HG03469 (cell line): Measurements from ENCODE around the gene PODXL.
A peak's percentile ranks its signal among the peaks of the same experiment; 100 is the strongest.
"Not testable (repeated sequence)": the region's sequence is repeated elsewhere in the genome, so short reads cannot be mapped to it uniquely, and the experiment has no call there.

Experiments used
- ATAC-seq: cut with Tn5 transposase; IDR thresholded peaks from one replicate; pipeline ENCODE4 v1.9.1; 2021; ENCODE audit warnings: mild to moderate bottlenecking, moderate library complexity, moderate number of reproducible peaks; ENCODE audit not compliant: unreplicated experiment

Gene PODXL

GRCh38 chr7:131513245-131514061 is 43.0 kb downstream of the PODXL start:
- ATAC-seq = peak; percentile 73

- ATAC-seq = no peak
These were observed 44.5 kb downstream of the PODXL start for GRCh38 chr7:131511774-131512535.

DNA sequence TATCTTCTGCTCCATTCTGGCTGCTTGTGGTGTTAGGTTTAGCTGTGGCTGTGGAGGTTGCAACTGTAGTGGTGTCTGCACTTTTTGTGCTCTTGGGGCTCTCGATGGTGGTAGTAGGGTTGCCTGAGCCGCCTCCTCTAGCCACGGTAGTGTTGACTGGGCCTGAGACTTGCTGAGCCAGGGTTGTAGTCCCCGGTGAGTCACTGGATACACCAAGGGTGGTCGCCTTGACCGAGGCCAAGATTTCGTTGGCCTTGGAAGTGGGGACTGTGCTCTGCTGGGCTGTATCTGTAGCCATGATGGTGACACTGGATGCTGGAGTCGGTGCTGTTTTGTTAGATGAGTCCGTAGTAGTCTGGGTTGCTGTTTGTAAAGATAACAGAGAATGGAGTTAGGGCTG is 45.4 kb downstream of the PODXL start:
- ATAC-seq = no peak

DNA sequence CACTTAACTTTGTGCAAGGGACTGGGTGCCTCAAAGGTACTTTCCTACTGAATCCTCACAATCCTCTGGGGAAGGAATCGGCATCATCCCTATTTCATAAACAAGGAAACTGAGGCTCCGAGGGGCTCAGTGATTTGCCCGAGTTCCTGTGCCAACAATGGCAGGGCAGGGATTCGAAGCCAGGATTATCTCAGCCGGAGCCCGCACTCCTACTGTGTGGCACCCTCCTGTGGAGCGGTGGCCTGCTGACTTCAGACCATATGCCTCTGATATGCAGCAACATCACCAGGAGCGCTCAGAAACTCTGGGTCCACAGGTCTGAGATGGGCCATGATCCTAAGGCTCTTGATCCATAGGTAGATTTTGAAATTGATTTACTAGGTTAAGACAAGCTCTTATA is 46.6 kb downstream of the PODXL start:
- ATAC-seq = no peak

- no peak for ATAC-seq
These were observed 47.5 kb downstream of the PODXL start for GRCh38 chr7:131508754-131509486.

DNA sequence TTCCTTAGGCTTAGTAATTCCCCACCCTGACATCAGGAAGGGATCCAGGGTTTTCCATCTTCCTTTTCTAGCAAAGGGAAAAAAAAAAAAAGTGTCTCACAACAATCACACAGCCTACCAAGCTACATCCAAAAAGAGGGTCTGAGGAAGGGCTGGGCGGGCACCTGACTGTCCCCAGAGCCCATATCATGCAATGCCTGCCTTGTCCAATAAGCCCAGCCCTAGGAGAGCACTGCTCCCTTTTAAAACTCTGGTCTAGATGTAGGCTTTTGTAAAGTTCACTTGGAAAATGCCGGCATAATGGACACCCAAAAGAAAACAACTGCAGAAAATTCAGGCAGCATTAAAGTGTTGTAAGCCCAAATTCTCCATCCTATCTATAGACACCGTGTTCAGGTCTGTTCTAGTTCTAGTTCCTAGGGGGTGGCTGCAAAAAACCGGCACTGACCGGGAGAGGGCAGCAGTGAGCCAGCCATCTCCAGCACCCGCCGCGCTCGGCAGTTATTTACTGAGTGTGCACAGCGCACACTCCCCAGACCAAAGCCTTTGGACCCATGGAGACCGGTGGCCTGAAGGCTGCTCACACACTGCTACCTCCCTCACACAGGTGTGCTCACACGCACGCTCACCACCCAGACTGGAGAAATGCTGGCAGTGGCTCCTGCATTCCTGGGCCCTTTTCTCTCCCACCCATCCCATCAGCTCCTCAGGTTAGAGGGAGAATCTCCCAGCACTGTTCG is 48.7 kb downstream of the PODXL start:
- peak; percentile 66 for ATAC-seq

DNA sequence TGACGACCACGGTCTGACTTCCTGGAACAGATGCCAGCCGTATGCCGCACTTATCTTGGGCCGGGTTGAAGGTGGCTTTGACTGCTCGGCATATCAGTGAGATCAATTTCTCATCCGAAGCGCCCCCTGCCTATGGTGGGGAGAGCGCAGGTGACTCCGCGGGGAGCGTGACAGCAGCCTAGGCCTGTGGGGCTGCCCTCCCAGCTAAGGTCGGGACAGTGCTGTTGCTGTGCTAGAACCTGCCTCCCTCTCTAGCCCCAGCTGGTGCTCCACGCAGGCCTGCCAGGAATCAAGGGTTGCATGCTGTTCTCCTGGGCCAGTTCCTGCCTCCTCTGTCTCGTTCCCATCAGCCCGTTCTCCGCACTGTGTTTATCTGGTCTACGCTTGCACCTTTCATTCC is 49.8 kb downstream of the PODXL start:
- ATAC-seq = no peak

- no peak for ATAC-seq
These were observed 50.5 kb downstream of the PODXL start for GRCh38 chr7:131505636-131506557.

DNA sequence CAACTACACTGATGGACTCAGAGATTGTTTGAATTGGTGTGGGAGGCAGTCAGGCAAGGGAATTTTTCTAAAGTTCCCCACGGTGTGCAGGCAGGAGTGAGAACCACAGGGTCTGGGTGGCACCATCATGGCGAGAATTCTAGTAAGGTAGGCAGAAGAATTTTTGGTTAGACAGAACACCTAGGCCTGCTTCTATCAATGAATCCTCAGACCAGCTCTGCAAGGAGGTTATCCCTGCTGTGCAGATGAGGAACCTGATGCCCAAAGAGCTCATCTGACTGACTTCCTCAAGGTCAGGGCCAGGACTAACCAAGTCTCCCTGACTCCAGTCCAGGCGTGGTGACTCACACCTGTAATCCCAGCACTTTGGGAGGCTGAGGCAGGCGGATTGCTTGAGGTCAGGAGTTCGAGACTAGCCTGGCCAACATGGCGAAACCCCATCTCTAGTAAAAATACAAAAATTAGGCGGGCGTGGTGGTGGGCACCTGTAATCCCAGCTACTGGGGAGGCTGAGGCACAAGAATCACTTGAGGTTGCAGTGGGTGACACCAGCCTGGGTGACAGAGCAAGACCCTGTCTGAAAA is 51.3 kb downstream of the PODXL start:
- ATAC-seq = not testable (repeated sequence)

DNA sequence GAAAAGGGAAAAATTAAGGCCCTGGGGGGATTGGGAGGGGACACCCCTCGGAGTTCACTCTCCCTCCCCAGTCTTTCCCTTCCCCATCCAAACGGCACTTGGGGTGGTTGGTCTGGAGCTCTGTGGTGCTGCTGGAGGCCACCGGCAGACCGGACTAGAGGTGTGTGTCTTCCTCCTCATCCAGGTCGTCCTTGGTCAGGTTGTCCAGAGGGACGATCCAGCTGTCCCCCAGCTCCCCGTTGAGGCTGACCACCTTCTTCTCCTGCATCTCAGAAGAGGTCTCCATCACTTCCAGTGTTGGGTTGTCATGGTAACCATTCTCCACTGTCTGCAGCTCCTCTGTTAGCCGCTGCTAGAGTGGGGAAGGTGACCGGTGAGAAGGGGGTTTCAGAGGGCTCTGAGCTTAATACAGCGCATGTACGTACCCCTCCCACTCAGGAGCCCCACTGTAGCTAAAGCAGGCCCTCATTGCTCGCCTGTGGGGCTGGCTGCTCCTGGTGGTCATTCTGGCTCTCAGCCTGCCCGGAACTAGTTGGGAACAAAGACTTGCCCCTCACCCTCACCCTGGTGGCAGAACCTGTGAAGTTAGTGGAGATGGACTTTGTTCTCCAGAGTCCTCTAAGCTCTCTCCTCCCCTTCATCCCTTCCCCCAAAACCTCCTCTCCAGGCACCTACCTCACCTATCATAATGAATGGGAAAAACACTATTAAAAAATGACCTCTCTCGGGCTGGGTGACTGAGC is 52.1 kb downstream of the PODXL start:
- ATAC-seq = no peak

- no peak for ATAC-seq
These were observed 52.8 kb downstream of the PODXL start for GRCh38 chr7:131503639-131504038.

DNA sequence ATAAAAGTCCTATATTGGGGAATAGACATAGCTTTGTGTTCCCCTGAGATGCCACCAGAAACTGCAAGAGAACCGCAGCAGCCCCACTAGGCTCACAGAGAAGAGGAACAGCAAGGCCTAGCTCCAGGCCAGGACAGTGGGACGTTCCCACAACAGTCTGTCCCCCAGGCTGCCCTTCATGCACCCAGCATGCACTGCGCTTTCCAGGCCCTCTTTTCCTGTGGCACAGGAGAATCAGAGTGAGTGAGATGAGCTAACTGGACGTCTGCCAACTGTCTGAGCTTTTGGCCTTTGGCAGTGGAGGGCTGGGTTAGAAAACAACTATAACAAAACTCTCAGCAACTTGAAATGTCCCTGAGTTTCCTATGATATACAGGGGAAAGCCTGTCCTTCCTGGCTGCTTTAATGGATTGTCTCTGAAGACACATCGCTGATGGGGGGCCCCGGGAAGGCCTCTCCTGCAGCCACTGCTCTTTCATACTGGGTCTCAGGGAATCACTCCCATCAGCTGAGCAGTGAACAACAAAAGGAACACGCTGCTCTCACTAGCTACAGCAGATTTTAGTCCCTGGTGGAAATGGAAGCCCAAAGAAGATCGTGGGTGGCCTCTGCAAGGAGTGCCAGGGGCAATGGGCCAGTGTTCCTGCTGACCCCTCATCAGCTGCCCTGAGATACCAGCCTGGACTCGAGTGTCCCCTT is 53.5 kb downstream of the PODXL start:
- ATAC-seq = no peak

DNA sequence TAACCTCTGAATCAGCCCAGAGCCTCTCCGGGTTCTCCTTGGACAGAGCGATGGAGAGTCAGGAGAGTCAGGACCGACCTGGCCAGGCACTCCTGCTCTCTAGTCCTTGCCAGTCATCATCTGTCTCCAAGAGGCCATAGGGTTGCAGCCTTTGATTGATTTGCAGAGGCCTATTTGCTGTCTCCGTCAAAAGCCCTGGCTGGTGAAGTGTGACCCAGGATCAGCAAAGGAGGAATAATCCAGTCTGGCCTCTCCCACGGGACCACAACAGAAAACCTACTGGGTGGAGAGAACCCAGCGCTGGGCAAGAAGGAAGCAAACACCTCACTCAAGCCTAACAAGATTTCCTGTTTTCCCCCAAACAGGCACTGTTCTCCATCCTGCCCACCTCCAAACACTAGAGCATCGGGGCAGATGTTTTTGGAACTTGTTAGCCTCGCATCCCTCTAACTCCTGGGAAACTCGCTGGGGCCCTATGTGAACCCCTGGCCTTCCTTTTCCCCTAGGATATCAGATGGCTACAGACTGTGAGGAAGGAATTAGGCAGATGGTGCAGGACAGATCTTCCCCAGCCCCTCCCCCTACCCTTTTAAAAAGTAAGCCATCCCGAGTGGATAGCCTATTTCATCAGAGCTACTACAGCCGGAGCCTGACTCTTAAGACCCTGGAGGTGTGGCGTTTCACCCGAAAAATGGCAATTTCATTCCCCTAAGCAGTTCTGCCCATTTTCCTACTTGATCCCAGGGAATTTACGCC is 54.3 kb downstream of the PODXL start:
- no peak for ATAC-seq

DNA sequence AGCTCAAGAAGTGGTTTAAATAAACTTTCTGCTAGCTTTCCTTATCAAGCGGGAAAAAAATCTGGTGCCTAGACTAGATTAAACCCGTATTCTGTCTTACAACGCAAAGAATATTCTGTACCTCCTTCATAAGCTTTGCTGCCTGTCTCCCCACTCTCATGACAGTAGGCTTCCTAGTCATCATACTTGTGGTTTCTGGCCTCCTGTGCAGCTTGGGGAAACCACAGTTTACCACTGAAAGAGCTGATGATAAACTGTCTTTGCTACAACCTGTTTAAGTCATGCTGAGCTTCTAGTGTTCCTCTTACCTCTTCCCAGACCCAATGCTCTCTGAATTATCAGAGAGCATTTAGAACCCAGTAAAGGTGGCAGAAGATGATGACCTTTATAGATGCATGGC is 55.0 kb downstream of the PODXL start:
- ATAC-seq = peak; percentile 91

DNA sequence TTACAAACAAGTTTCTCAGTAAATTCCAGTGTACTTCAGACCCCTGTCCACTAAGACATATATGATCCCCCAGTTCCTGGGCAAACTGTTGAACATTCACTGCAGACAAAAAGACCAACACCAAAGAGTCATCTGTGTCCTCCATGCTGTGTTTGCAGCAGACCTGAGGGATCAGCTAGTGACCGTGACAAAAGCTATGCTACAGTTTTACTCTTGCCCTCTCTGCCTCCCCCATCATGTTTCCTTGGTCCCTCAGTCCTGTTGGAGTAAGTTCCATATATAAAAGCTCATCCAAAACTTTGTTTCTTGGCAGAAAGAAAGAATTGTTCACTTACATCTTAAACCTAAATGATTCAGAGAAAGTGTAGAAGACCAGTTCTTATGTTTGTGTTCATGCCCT is 56.1 kb downstream of the PODXL start:
- ATAC-seq = no peak

DNA sequence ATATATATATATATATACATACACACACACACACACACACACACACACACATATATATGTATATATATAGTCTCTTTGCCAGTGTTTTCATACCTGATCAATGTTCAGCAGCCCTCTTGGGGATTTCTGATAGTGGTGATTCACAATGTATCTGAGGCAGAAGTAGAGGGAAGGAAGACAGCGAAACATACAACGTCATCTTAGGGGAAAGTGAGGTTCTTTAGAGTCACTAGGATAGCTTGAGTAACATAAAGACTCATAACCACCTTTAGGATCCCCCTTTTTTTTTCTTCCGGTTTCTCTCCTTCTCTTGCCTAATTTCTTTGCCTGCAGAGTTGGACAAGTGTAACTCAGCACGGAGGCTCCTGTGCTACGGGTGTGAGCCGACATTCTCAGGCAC is 56.6 kb downstream of the PODXL start:
- no peak for ATAC-seq

DNA sequence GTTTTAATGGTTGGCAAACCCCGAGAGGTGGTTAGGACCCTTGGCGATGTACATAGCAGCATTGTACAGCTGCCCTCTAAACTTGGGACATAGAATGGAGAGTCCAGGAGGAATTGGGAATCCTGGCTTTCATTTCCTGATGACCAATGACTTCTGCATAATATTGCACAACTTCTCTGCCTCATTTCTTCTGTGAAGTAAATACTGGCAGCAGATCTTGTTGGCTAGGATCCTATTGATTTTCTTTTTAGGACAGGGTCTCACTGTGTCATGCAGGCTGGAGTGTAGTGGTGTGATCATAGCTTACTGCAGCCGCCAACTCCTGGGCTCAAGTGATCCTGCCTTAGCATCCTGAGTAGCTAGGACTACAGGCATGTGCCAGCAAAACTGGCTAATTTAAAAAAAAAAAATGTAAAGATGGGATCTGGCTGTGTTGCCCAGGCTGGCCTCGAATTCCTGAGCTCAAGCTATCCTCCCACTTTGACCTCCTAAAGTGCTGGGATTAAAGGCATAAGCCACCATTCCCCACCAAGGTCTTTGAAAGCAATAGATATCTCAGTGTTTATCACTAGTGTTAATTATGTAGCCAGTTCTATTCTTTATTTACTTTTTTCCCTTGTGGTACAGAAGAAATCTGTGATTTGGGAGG is 58.1 kb downstream of the PODXL start:
- no peak for ATAC-seq
